MM.1S (cell line): ENCODE data around the gene NUDT21.

Source experiments
- DNase-seq: peaks from one replicate; pipeline ENCODE4 v3.0.0-alpha.2; 2015
- H2AFZ ChIP-seq: fragments of 300-600 bp; sonication (generic); 2 replicates; pipeline ENCODE4 v1.6.0; 2016; ENCODE audit warnings: antibody characterized with exemption, low read length
- H3F3A ChIP-seq: fragments of 300-600 bp; sonication (generic); 2 replicates; pipeline ENCODE4 v1.6.1; 2016; ENCODE audit warnings: mild to moderate bottlenecking, antibody characterized with exemption, low read length, moderate library complexity, mixed read lengths; ENCODE audit not compliant: insufficient read depth
- H3K27ac ChIP-seq: fragments of 300-600 bp; sonication (generic); 2 replicates; pipeline ENCODE4 v1.5.1; 2016; ENCODE audit warnings: mild to moderate bottlenecking, low read length
- H3K27me3 ChIP-seq: fragments of 300-600 bp; sonication (generic); replicated peaks from 2 replicates; pipeline ENCODE4 v1.6.0; 2016; ENCODE audit warnings: low read length; ENCODE audit not compliant: insufficient read depth
- H3K36me3 ChIP-seq: fragments of 300-600 bp; sonication (generic); replicated peaks from 2 replicates; pipeline ENCODE4 v1.6.1; 2016; ENCODE audit warnings: mild to moderate bottlenecking, low read length, mixed read lengths; ENCODE audit not compliant: insufficient read depth
- H3K4me1 ChIP-seq: fragments of 300-600 bp; sonication (generic); 2 replicates; pipeline ENCODE4 v1.6.1; 2016; ENCODE audit warnings: low read length, mixed read lengths
- H3K4me2 ChIP-seq: fragments of 300-600 bp; sonication (generic); 2 replicates; pipeline ENCODE4 v1.6.0; 2016; ENCODE audit warnings: low read depth, low read length
- H3K4me3 ChIP-seq: fragments of 300-600 bp; sonication (generic); 2 replicates; pipeline ENCODE4 v1.5.1; 2016; ENCODE audit warnings: low read length, mixed read lengths
- H3K79me2 ChIP-seq: fragments of 300-600 bp; sonication (generic); 2 replicates; pipeline ENCODE4 v1.6.1; 2016; ENCODE audit warnings: mixed run types, low read length, mixed read lengths
- H3K9ac ChIP-seq: fragments of 300-600 bp; sonication (generic); 2 replicates; pipeline ENCODE4 v1.6.1; 2016; ENCODE audit warnings: low read length, mixed read lengths
- H3K9me2 ChIP-seq: fragments of 300-600 bp; sonication (generic); replicated peaks from 2 replicates; pipeline ENCODE4 v1.6.1; 2016; ENCODE audit warnings: mild to moderate bottlenecking, low read length, mixed read lengths; ENCODE audit not compliant: insufficient read depth
- H3K9me3 ChIP-seq: fragments of 300-600 bp; sonication (generic); replicated peaks from 2 replicates; pipeline ENCODE4 v1.6.1; 2016; ENCODE audit warnings: mild to moderate bottlenecking, low read length, mixed read lengths; ENCODE audit not compliant: insufficient read depth
- H4K20me1 ChIP-seq: fragments of 300-600 bp; sonication (generic); 2 replicates; pipeline ENCODE4 v1.6.1; 2016; ENCODE audit warnings: mild to moderate bottlenecking, low read length, moderate library complexity, mixed read lengths; ENCODE audit not compliant: insufficient read depth
- EZH2 ChIP-seq: fragments of 300-600 bp; sonication (generic); optimal IDR thresholded peaks from 2 replicates; pipeline ENCODE3; 2017; ENCODE audit warnings: low read depth, mild to moderate bottlenecking, antibody characterized with exemption, low read length, mixed read lengths
- EZH2phosphoT487 ChIP-seq: fragments of 300-600 bp; sonication (generic); IDR thresholded peaks from 2 replicates; pipeline ENCODE4 v1.6.1; 2018; ENCODE audit warnings: antibody characterized with exemption, low read length
- TF ChIP-seq, protein P1 (sequence below): fragments of 300-600 bp; sonication (generic); IDR thresholded peaks from 2 replicates; pipeline ENCODE4 v1.5.1; 2016; ENCODE audit warnings: antibody characterized with exemption, low read length, mixed read lengths

Gene NUDT21

DNA sequence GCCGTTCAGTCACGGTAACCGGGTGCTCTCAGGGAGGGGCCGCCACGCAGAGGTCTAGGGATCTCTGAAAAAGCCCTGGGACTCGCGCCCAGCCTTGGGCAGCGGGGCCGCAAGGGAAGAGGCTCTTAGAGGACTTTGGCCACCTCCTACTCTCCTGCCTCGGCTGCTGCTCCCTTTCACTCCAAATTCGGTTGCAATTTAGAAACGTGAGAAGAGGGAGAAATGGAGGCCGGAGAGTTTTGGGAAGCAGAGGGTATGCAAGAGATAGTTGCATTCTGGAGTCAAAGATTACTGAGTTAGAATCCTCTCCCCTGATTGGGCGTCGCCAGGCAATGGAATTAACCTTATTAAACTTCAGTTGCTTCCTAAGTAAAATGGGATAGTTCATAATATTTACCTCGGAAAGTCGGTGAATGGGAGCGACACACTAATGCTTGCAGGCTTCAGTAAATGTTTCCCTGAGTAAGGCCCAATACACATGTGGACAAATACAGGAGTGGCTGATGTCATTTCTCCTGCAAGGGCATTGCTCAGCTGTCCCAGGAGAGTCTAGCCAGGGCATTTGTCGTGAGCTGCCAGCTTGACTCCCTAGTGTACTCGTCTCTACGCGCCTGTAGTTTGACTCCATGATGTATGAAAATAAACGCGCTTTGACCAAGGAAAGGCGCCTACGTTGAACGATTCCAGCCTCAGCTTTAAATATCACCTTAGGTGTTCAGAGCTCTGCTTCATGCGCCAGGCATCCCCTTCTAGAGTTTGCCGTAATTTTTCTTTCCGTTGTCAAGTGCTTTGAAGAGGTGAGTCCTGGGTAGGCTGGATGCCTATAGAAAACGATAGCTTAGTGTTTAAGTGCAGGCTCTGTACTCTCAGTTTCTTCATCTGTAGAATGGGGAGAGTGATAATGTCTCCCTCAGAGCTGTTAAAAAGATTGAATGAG, 889 bp upstream of the NUDT21 start:
- Histone ChIP-seq H3K79me2 (peaks cover 70% of the 10 kb centered on the region), H3K27ac (peak overlapping the region; percentile 52; the same call in 1 of the 2 replicates), H3K4me3 (peak overlapping the region; percentile 86), H3K27me3 (no peaks in the 10 kb centered on the region), H3K9me2 (no peaks in the 10 kb centered on the region), H3K4me1 (peaks cover 22% of the 10 kb centered on the region), H3K9me3 (no peaks in the 10 kb centered on the region), H3K4me2 (peak overlapping the region; percentile 71), H3K36me3 (peaks cover 4% of the 10 kb centered on the region; the same call in 1 of the 2 replicates), H3K9ac (peak overlapping the region; percentile 86), H3F3A (0 out of 2 replicates have a peak, but pooled peaks cover 12% of the 10 kb centered on the region), H2AFZ (peak overlapping the region; percentile 50), H4K20me1 (peaks cover 9% of the 10 kb centered on the region; the same call in 1 of the 2 replicates)
- no peak for TF ChIP-seq EZH2phosphoT487
- TF ChIP-seq, protein P1, sequence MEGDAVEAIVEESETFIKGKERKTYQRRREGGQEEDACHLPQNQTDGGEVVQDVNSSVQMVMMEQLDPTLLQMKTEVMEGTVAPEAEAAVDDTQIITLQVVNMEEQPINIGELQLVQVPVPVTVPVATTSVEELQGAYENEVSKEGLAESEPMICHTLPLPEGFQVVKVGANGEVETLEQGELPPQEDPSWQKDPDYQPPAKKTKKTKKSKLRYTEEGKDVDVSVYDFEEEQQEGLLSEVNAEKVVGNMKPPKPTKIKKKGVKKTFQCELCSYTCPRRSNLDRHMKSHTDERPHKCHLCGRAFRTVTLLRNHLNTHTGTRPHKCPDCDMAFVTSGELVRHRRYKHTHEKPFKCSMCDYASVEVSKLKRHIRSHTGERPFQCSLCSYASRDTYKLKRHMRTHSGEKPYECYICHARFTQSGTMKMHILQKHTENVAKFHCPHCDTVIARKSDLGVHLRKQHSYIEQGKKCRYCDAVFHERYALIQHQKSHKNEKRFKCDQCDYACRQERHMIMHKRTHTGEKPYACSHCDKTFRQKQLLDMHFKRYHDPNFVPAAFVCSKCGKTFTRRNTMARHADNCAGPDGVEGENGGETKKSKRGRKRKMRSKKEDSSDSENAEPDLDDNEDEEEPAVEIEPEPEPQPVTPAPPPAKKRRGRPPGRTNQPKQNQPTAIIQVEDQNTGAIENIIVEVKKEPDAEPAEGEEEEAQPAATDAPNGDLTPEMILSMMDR = no peak
- no peak for TF ChIP-seq EZH2
- peak; percentile 17 for DNase-seq

DNA sequence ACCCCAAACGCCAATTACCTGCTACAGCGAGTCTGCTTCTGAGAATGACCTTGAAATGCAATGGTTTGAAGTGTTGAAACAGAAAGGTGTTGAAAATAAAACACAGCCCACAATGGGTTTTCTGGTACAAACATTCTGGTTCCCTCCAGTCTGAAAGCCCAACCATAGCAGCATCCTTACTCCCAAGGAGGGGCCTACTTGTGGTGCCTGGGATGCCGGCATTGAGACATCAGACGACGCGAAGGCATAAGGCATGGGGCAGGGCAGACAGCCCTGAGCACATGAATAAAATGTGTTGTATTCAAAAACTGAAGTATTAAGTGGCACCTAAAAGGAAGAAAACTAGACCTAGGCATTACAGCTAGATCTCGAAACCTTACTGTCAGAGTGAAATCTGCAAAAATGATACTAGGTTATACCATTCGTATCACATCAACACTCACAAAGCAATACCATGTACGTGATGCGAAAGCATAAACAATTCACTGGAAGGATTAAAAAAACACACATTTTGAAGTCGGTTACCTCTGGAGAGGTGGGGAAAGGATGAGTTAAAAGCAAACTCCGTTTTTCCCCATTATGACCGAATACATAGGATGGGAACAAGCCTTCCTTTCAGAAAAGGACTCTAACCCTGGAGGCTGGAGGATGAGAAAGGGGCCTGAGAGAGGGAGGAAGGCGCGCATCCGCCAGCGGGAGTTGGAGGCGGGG, 702 bp downstream of the NUDT21 start:
- Histone ChIP-seq H3K4me3 (peak overlapping the region; percentile 86), H4K20me1 (peaks cover 9% of the 10 kb centered on the region; the same call in 1 of the 2 replicates), H3K36me3 (peaks cover 4% of the 10 kb centered on the region; the same call in 1 of the 2 replicates), H2AFZ (peak overlapping the region; percentile 91), H3K79me2 (peaks cover 86% of the 10 kb centered on the region), H3K4me2 (peak overlapping the region; percentile 70), H3K27me3 (no peaks in the 10 kb centered on the region), H3K9me3 (no peaks in the 10 kb centered on the region), H3K4me1 (peaks cover 22% of the 10 kb centered on the region), H3K9me2 (no peaks in the 10 kb centered on the region), H3F3A (0 out of 2 replicates have a peak, but pooled peaks cover 12% of the 10 kb centered on the region), H3K9ac (peak overlapping the region; percentile 86), H3K27ac (peak overlapping the region; percentile 55; the same call in 1 of the 2 replicates)
- no peak for DNase-seq
- TF ChIP-seq EZH2phosphoT487 (no peak), EZH2 (no peak)
- TF ChIP-seq, protein P1 = no peak

DNA sequence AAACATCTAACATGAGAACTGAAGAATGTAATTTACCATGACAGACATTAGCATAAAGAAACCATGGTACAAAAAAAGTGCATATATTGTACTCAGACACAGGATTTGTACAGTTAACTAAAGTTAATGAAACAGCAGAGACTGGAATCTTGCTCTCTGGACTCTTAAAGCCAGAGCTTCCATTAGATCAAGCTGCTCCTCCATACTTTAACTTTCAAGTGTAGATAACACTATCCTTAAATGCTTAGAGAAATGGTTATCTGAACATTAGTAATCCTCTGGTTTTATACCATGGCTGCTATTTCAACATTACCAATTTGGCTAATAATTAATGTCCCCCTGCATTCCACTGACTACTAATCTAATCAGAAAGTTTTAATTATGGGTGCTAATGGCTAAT, 3.1 kb downstream of the NUDT21 start:
- peaks cover 9% of the 10 kb centered on the region; the same call in 1 of the 2 replicates for H4K20me1 ChIP-seq
- H3K36me3 ChIP-seq = no peaks in the 10 kb centered on the region; the same call in 1 of the 2 replicates

More for the DNA sequence above, 3.1 kb downstream of the NUDT21 start:
- peaks cover 92% of the 10 kb centered on the region for H3K79me2 ChIP-seq
- no peak for TF ChIP-seq EZH2phosphoT487
- no peak for TF ChIP-seq EZH2
- TF ChIP-seq, protein P1 = no peak
- H3K9me3 ChIP-seq = no peaks in the 10 kb centered on the region
- H3K4me3 ChIP-seq = no peak overlapping the region
- no peak for DNase-seq
- H3K4me1 ChIP-seq = peaks cover 16% of the 10 kb centered on the region
- H3K9ac ChIP-seq = no peak overlapping the region
- H2AFZ ChIP-seq = no peak overlapping the region
- H3F3A ChIP-seq = 0 out of 2 replicates have a peak, but pooled peaks cover 12% of the 10 kb centered on the region
- H3K4me2 ChIP-seq = no peak overlapping the region
- H3K27ac ChIP-seq = no peak overlapping the region
- H3K27me3 ChIP-seq = no peaks in the 10 kb centered on the region
- H3K9me2 ChIP-seq = no peaks in the 10 kb centered on the region
